ENCODE results near the gene HSPA12A. TPM values are rescaled to one million over a fixed set of nuclear protein-coding genes. Genes with fewer than 3 reads are reported as not detected.

HSPA12A gene
- total and polyA plus RNA-seq, 4 donors = 2.0 to 9.8 (median 5.0) TPM

DNA sequence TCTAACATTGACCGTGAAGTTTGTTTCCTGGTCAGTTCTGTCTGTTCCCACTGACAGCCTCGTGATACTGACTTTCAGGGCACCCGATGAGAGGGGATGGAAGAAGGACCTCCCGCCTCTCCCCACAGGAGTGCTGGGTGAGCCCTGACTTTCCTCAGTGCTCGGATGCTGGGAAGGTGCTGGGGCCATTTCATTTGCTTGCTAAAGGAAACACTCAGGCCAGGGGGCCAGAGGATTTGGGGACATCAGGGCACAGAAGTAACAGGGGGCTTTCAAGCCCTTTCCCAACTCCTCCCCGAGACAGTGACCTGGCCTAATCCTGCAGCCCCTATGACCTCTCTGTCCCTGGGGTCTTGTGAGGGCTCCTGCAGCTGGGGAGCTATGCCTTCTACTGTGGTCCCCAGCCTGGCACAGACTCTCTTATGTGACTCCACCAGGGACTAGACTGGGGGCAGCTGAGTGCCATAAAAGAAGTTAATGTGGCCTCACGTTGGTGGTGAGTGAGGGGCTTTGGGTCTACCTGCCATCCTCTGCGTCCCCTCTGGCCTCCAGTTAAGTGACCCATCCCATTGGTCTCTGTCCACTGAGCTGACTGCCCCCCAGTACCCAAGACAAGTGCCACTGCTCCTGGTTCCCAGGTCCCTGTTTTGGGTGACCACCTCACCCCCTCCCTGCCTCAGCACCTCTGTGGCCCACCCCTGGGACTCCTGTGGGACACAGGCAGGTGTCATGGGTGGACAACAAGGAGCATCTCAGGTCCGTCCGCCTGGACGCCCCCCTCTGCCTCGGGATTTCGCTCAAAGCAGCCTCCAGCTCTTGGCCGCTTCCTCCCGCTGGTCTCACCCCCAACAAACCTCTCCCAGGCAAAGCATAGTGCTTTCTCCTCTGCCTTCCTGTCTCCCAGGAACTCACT lies 33.4 kb upstream of the HSPA12A start:
- Histone ChIP-seq H3K27me3 (ENCODE audit: control insufficient read depth in 3 of 3, insufficient read depth in 3 of 3, low read length in 2 of 3) (no peaks in the 10 kb centered on the region), H3K36me3 (ENCODE audit: control insufficient read depth in 4 of 4, insufficient read depth in 4 of 4, low read length in 4 of 4) (no peaks in the 10 kb centered on the region), H3K27ac (ENCODE audit: low read depth in 1 of 2, low read length in 1 of 2) (no peak overlapping the region), H3K9ac (ENCODE audit: insufficient read depth in 1 of 2, low read length in 2 of 2) (no peak overlapping the region), H3K4me1 (ENCODE audit: control insufficient read depth in 5 of 5, insufficient read depth in 5 of 5, low read length in 5 of 5) (peaks cover 0 to 7% (median 0%) of the 10 kb centered on the region in 5 donors), H3K9me3 (ENCODE audit: control insufficient read depth in 4 of 4, insufficient read depth in 3 of 4, low read length in 3 of 4) (no peaks in the 10 kb centered on the region), H3K4me3 (no peak overlapping the region)
- ATAC-seq (ENCODE audit: insufficient read depth, low FRiP score) = no peak
- DNase-seq = no peak
- 80% methylated on average over 15 of the region's 15 CpGs for WGBS, 2 donors
- TF ChIP-seq, protein P1, sequence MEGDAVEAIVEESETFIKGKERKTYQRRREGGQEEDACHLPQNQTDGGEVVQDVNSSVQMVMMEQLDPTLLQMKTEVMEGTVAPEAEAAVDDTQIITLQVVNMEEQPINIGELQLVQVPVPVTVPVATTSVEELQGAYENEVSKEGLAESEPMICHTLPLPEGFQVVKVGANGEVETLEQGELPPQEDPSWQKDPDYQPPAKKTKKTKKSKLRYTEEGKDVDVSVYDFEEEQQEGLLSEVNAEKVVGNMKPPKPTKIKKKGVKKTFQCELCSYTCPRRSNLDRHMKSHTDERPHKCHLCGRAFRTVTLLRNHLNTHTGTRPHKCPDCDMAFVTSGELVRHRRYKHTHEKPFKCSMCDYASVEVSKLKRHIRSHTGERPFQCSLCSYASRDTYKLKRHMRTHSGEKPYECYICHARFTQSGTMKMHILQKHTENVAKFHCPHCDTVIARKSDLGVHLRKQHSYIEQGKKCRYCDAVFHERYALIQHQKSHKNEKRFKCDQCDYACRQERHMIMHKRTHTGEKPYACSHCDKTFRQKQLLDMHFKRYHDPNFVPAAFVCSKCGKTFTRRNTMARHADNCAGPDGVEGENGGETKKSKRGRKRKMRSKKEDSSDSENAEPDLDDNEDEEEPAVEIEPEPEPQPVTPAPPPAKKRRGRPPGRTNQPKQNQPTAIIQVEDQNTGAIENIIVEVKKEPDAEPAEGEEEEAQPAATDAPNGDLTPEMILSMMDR (IDR thresholded peaks at IDR 0.05; ENCODE audit: control extremely low read depth, extremely low read depth) = no peak

DNA sequence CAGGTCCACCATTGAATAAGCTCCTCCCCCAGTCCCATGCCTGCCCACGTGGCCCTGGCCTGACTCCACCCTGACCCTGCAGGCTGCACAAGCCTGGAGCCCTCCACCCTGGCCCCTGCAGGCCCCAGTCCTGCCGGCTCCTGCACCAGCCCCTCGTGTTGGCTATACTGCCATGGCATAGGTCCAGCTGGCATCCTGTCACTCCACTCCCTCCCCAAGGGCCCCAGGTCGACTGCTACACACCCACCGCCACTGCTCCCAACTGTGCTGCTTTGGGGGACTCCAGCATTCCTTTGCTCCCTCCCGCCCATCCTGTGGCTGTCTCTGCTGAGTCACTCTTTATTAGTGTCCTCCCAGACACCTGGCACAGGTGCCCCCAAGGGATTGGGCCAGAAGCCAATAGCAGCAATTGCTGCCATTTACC lies 32.4 kb upstream of the HSPA12A start:
- H3K36me3 ChIP-seq (ENCODE audit: control insufficient read depth in 4 of 4, insufficient read depth in 4 of 4, low read length in 4 of 4) = no peaks in the 10 kb centered on the region
- H3K4me3 ChIP-seq = no peak overlapping the region
- TF ChIP-seq, protein P1 (IDR thresholded peaks at IDR 0.05; ENCODE audit: control extremely low read depth, extremely low read depth) = no peak
- no peaks in the 10 kb centered on the region for H3K9me3 ChIP-seq (ENCODE audit: control insufficient read depth in 4 of 4, insufficient read depth in 3 of 4, low read length in 3 of 4)
- DNase-seq (peak in 2 of 3 donors; percentile 22 to 37), ATAC-seq (ENCODE audit: insufficient read depth, low FRiP score) (no peak)
- WGBS, 2 donors = 37 to 59% methylated on average over 6 of the region's 6 CpGs
- H3K27me3 ChIP-seq (ENCODE audit: control insufficient read depth in 3 of 3, insufficient read depth in 3 of 3, low read length in 2 of 3) = no peaks in the 10 kb centered on the region
- H3K27ac ChIP-seq (ENCODE audit: low read depth in 1 of 2, low read length in 1 of 2) = no peak overlapping the region
- H3K4me1 ChIP-seq (ENCODE audit: control insufficient read depth in 5 of 5, insufficient read depth in 5 of 5, low read length in 5 of 5) = peaks cover 0 to 7% (median 0%) of the 10 kb centered on the region in 5 donors
- H3K9ac ChIP-seq (ENCODE audit: insufficient read depth in 1 of 2, low read length in 2 of 2) = no peak overlapping the region

DNA sequence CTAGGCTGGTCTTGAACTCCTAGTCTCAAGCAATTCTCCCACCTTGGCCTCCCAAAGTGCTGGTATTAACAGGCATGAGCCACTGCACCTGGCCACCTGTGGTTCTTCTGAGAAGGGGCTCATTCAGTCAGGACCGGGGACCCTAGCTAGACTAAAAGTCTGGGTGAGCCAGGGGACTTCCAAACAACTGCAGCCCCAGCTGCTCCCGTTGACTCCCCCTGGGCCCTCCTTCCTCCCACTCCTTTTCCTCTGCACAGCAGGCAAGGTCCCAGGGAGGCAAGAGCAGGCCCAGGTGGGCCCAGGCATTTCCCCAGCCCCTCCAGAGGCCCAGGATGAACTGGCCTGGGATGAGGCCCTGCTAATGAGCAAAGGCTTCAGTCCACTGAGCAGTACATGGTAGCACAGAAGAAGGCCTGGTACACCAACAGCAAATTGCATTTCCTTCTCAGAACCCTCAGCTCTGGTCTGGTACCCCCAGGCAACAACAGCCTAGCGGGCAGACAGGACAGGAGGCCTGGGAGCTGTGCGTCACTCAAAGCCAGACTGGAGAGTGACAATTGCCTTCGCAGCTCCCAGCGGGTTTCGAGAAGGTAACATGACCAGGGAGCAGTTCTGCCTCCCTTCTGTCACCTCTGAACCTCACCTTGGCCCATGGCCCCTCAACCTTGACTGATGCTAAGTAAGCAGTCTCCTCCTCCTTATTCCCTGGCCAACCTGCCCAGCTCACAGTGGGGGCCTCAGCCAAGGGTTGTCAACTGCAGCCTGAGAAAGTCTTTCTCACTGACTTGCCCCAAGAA lies 30.7 kb upstream of the HSPA12A start:
- no peaks in the 10 kb centered on the region for H3K27me3 ChIP-seq (ENCODE audit: control insufficient read depth in 3 of 3, insufficient read depth in 3 of 3, low read length in 2 of 3)
- H3K27ac ChIP-seq (ENCODE audit: low read depth in 1 of 2, low read length in 1 of 2) = no peak overlapping the region
- no peaks in the 10 kb centered on the region for H3K36me3 ChIP-seq (ENCODE audit: control insufficient read depth in 4 of 4, insufficient read depth in 4 of 4, low read length in 4 of 4)
- 92 to 97% methylated on average over 7 of the region's 7 CpGs for WGBS, 2 donors
- H3K4me1 ChIP-seq (ENCODE audit: control insufficient read depth in 5 of 5, insufficient read depth in 5 of 5, low read length in 5 of 5) = peaks cover 0 to 7% (median 0%) of the 10 kb centered on the region in 5 donors
- no peak for DNase-seq
- no peaks in the 10 kb centered on the region for H3K9me3 ChIP-seq (ENCODE audit: control insufficient read depth in 4 of 4, insufficient read depth in 3 of 4, low read length in 3 of 4)
- no peak overlapping the region for H3K9ac ChIP-seq (ENCODE audit: insufficient read depth in 1 of 2, low read length in 2 of 2)
- no peak overlapping the region for H3K4me3 ChIP-seq
- TF ChIP-seq, protein P1 (IDR thresholded peaks at IDR 0.05; ENCODE audit: control extremely low read depth, extremely low read depth) = no peak
- ATAC-seq (ENCODE audit: insufficient read depth, low FRiP score) = no peak
